HepG2 (cell line): ENCODE results near the gene PPP1R3C. TPM values are rescaled to one million over a fixed set of nuclear protein-coding genes. Genes with fewer than 3 reads are reported as not detected.
A peak's percentile ranks its signal among the peaks of the same experiment; 100 is the strongest.

Experiments
- AGO1 ChIP-seq: fragments of 200-400 bp; formaldehyde crosslinking; IDR thresholded peaks from 2 replicates; pipeline ENCODE4 v1.6.1; 2017; ENCODE audit warnings: mild to moderate bottlenecking, low read depth, low read length, moderate library complexity; ENCODE audit not compliant: poor library complexity, severe bottlenecking
- ATM ChIP-seq: fragments of 450-650 bp; IDR thresholded peaks from 2 replicates; pipeline ENCODE4 v1.7.1; 2017; ENCODE audit warnings: mild to moderate bottlenecking, borderline replicate concordance
- CAMTA2 ChIP-seq: sonication (generic); formaldehyde crosslinking; IDR thresholded peaks from 2 replicates; pipeline ENCODE4 v1.4.0; 2020; ENCODE audit warnings: mild to moderate bottlenecking, missing genetic modification reagents, borderline replicate concordance
- KAT2B ChIP-seq: fragments of 150-350 bp; IDR thresholded peaks from 2 replicates; pipeline ENCODE4 v1.6.1; 2014; ENCODE audit warnings: low read depth, low read length, borderline replicate concordance
- NFKB2 ChIP-seq: sonication (generic); formaldehyde crosslinking; IDR thresholded peaks from 2 replicates; pipeline ENCODE4 v1.4.0; 2020; ENCODE audit warnings: missing genetic modification reagents, borderline replicate concordance
- TARDBP ChIP-seq: sonication (generic); formaldehyde crosslinking; IDR thresholded peaks from 2 replicates; pipeline ENCODE4 v1.8.0; 2022; ENCODE audit warnings: mild to moderate bottlenecking, missing genetic modification reagents
- TGIF2 ChIP-seq: IDR thresholded peaks from 2 replicates; pipeline ENCODE4 v1.6.1; 2016; ENCODE audit warnings: control low read depth, missing compliant biosample characterization
- ZNF234 ChIP-seq: sonication (generic); formaldehyde crosslinking; conservative IDR thresholded peaks from 2 replicates; pipeline ENCODE4 v1.5.1; 2020; ENCODE audit warnings: mild to moderate bottlenecking, missing genetic modification reagents
- ZNF44 ChIP-seq: sonication (generic); formaldehyde crosslinking; IDR thresholded peaks from 2 replicates; pipeline ENCODE4 v1.5.1; 2020; ENCODE audit warnings: mild to moderate bottlenecking, missing genetic modification reagents
- polyA plus RNA-seq, 8 experiments: library from polyadenylated mRNA; depleted of rRNA in 3 of 8; stranded (reverse) in 7 of 8; unstranded in 1 of 8; fragments of >200 nt; fragmentation: Illumina TruSeq in 4 of 8; extraction: Trizol in 4 of 8; gene quantifications; 2 replicates each; pipeline versions ENCODE4 v1.2.1 to v1.2.3, GENCODE V29; 2011 to 2016; ENCODE audit warnings: low read depth in 4 of 8, missing spikeins in 1 of 8, mixed read lengths in 1 of 8; ENCODE audit not compliant: insufficient read depth in 1 of 8
- total RNA-seq, 5 experiments: library from RNA; depleted of rRNA; stranded (reverse); fragments of >200 nt; fragmentation: Illumina TruSeq; extraction: Trizol; gene quantifications; 2 replicates each; pipeline ENCODE4 v1.2.3, GENCODE V29; 2016; ENCODE audit warnings: low read depth in 1 of 5
- TF ChIP-seq, protein P1 (sequence below): sonication (generic); formaldehyde crosslinking; IDR thresholded peaks from 2 replicates; pipeline ENCODE4 v1.8.1; 2023; ENCODE audit warnings: mild to moderate bottlenecking, missing genetic modification reagents
- TF ChIP-seq, protein P2 (sequence below): sonication (generic); formaldehyde crosslinking; IDR thresholded peaks from one replicate; pipeline ENCODE4 v1.5.1; 2020; ENCODE audit warnings: mild to moderate bottlenecking, missing genetic modification reagents; ENCODE audit errors: not compliant biosample characterization
- TF ChIP-seq, protein P3 (sequence below): sonication (generic); formaldehyde crosslinking; IDR thresholded peaks from 2 replicates; pipeline ENCODE4 v1.5.0; 2020; ENCODE audit warnings: mild to moderate bottlenecking, missing genetic modification reagents

PPP1R3C gene
- total and polyA plus RNA-seq, 2 of the 13 experiments (the other 11 are each of a cell fraction or from before 2014, with no cell fraction given), result 13.3 to 14.8 TPM

DNA sequence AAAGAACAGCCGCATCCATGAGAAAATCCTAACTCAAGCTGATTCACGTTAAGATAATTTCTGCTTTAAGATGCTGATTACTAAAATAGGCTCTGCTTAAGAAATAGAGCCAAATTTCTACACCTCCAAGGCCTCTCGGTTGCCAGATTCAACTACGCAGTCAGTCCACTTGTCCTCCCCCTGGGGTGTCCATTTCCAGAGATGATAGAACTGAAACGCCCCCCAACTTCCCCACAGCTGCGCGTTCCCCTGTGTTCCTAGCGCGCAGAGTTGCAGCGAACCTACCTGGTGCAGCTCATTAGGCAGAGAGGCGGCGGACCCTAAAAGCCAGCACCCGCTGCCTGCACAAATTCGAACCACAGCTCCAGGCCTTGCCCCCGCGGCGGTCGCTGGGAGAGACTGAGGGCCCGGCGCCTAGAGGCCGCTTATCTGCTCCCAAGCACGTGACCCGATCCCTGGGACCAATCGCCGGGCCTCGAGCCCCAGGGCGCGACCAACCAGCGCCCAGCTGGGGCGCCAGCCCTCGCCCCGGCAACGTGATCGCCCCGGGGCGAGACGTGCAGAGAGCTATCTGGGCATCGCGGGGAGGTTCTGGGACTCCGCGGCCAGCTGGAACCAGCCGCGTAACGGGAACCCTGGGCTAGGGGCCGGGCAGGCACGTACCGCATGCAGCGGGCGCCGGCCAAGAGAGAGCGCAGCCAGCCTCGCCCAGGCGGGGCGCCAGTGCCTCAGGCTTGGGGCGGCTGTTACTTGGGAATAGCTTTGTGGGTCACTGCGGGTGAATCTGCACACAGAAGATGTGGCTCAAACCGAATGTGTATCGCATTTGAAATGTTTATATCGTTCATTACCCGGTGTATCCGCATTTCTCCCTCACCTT, at the start of gene PPP1R3C (continued):
- TF ChIP-seq ATM (no peak), ZNF234 (CRISPR knock-in tag) (no peak), KAT2B (no peak), CAMTA2 (no peak), TARDBP (CRISPR knock-in tag) (peak; percentile 86), TGIF2 (no peak; the same call in 1 of the 2 replicates), ZNF44 (CRISPR knock-in tag) (no peak; the same call in 1 of the 2 replicates), NFKB2 (peak; percentile 99; the same call in 1 of the 2 replicates), AGO1 (peak; percentile 74)
- TF ChIP-seq, protein P1, sequence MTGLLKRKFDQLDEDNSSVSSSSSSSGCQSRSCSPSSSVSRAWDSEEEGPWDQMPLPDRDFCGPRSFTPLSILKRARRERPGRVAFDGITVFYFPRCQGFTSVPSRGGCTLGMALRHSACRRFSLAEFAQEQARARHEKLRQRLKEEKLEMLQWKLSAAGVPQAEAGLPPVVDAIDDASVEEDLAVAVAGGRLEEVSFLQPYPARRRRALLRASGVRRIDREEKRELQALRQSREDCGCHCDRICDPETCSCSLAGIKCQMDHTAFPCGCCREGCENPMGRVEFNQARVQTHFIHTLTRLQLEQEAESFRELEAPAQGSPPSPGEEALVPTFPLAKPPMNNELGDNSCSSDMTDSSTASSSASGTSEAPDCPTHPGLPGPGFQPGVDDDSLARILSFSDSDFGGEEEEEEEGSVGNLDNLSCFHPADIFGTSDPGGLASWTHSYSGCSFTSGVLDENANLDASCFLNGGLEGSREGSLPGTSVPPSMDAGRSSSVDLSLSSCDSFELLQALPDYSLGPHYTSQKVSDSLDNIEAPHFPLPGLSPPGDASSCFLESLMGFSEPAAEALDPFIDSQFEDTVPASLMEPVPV (CRISPR knock-in tag), result peak; percentile 92
- TF ChIP-seq, protein P2, sequence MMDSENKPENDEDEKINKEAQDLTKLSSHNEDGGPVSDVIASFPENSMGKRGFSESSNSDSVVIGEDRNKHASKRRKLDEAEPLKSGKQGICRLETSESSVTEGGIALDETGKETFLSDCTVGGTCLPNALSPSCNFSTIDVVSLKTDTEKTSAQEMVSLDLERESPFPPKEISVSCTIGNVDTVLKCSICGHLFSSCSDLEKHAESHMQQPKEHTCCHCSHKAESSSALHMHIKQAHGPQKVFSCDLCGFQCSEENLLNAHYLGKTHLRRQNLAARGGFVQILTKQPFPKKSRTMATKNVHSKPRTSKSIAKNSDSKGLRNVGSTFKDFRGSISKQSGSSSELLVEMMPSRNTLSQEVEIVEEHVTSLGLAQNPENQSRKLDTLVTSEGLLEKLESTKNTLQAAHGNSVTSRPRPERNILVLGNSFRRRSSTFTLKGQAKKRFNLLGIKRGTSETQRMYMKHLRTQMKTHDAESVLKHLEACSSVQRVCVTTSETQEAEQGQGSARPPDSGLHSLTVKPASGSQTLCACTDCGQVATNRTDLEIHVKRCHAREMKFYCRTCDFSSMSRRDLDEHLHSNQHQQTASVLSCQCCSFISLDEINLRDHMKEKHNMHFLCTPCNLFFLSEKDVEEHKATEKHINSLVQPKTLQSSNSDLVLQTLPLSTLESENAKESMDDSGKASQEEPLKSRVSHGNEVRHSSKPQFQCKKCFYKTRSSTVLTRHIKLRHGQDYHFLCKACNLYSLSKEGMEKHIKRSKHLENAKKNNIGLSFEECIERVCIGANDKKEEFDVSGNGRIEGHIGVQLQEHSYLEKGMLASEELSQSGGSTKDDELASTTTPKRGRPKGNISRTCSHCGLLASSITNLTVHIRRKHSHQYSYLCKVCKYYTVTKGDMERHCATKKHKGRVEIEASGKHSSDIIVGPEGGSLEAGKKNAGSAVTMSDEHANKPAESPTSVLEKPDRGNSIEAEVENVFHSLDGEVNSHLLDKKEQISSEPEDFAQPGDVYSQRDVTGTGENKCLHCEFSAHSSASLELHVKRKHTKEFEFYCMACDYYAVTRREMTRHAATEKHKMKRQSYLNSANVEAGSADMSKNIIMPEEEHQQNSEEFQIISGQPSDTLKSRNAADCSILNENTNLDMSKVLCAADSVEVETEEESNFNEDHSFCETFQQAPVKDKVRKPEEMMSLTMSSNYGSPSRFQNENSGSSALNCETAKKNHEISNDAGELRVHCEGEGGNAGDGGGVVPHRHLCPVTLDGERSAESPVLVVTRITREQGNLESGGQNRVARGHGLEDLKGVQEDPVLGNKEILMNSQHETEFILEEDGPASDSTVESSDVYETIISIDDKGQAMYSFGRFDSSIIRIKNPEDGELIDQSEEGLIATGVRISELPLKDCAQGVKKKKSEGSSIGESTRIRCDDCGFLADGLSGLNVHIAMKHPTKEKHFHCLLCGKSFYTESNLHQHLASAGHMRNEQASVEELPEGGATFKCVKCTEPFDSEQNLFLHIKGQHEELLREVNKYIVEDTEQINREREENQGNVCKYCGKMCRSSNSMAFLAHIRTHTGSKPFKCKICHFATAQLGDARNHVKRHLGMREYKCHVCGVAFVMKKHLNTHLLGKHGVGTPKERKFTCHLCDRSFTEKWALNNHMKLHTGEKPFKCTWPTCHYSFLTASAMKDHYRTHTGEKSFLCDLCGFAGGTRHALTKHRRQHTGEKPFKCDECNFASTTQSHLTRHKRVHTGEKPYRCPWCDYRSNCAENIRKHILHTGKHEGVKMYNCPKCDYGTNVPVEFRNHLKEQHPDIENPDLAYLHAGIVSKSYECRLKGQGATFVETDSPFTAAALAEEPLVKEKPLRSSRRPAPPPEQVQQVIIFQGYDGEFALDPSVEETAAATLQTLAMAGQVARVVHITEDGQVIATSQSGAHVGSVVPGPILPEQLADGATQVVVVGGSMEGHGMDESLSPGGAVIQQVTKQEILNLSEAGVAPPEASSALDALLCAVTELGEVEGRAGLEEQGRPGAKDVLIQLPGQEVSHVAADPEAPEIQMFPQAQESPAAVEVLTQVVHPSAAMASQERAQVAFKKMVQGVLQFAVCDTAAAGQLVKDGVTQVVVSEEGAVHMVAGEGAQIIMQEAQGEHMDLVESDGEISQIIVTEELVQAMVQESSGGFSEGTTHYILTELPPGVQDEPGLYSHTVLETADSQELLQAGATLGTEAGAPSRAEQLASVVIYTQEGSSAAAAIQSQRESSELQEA (CRISPR knock-in tag), result peak; percentile 97
- TF ChIP-seq, protein P3, sequence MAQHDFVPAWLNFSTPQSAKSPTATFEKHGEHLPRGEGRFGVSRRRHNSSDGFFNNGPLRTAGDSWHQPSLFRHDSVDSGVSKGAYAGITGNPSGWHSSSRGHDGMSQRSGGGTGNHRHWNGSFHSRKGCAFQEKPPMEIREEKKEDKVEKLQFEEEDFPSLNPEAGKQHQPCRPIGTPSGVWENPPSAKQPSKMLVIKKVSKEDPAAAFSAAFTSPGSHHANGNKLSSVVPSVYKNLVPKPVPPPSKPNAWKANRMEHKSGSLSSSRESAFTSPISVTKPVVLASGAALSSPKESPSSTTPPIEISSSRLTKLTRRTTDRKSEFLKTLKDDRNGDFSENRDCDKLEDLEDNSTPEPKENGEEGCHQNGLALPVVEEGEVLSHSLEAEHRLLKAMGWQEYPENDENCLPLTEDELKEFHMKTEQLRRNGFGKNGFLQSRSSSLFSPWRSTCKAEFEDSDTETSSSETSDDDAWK (CRISPR knock-in tag), result no peak
